Uterus (tissue), 2 donors: ENCODE data around the gene SLC2A2.

Experiments
- CTCF ChIP-seq, 4 experiments: fragments of 200-600 bp in 2 of 4; fragments of 450-650 bp in 2 of 4; sonication (generic) in 2 of 4; IDR thresholded peaks; one replicate each; pipeline ENCODE4 v1.5.1; 2016 to 2019; ENCODE audit warnings: antibody characterized with exemption in 4 of 4, mild to moderate bottlenecking in 2 of 4, moderate library complexity in 1 of 4
- POLR2A ChIP-seq, 2 donors: fragments of 450-650 bp; IDR thresholded peaks; one replicate each; pipeline ENCODE4 v1.6.1; 2016; ENCODE audit warnings: antibody characterized with exemption in 2 of 2, mild to moderate bottlenecking in 1 of 2, moderate library complexity in 1 of 2

DNA sequence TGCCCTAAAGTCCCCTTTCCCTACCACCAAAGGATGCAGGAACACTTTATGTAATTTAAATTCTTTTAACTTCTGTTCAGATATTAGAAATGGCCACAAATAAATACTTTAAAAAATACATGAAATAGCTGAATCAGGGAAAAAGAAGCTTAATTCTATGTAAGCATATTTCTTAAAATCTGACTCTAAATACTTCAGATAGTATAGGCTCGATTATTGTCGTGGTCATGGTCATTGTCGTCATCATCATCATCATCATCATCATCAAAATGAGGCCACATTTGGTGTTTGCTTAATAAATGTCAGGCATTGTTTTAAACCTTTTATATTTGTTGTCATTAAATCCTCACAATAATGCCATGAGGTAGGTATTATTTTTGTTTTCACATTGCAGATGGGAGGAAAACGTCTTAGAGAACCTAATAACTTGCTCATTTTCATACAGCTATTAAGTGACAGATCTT lies 14.6 kb downstream of the SLC2A2 start:
- TF ChIP-seq POLR2A (IDR thresholded peaks at IDR 0.05): no peak
- TF ChIP-seq CTCF (IDR thresholded peaks at IDR 0.05): no peak
